Testis (tissue), 2 donors: ENCODE data around the gene DLX3.

Source experiments
- POLR2A ChIP-seq: fragments of 450-650 bp; IDR thresholded peaks from one replicate; pipeline ENCODE4 v1.6.1; 2017; ENCODE audit warnings: antibody characterized with exemption, mild to moderate bottlenecking, moderate library complexity
- TF ChIP-seq, protein P1 (sequence below), 3 experiments: fragments of 450-650 bp in 2 of 3; fragments of 200-600 bp in 1 of 3; sonication (generic) in 1 of 3; IDR thresholded peaks; one replicate each; pipeline ENCODE4 v1.5.1; 2016 to 2019; ENCODE audit warnings: antibody characterized with exemption in 3 of 3, mild to moderate bottlenecking in 2 of 3, moderate library complexity in 1 of 3

DNA sequence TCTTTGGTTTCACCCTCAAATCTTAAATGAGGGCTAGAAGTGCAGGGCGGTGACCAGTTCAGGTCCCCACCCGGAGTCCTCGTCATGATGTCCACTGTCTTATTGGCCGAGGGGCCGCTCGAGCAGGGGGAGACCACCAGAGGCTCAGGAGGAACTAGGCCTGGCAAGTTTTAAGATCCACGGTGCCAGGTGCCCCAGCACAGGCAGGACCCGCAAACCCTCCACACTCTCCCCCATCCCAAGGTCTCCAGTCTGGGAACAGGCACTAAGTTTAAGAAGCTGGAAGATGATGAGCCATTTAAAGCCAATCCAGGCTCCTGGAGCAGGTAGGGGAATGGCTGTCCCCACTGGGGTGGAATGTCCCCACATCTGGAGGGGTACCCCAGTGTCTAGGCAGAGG is 4.1 kb downstream of the DLX3 start:
- TF ChIP-seq, protein P1, sequence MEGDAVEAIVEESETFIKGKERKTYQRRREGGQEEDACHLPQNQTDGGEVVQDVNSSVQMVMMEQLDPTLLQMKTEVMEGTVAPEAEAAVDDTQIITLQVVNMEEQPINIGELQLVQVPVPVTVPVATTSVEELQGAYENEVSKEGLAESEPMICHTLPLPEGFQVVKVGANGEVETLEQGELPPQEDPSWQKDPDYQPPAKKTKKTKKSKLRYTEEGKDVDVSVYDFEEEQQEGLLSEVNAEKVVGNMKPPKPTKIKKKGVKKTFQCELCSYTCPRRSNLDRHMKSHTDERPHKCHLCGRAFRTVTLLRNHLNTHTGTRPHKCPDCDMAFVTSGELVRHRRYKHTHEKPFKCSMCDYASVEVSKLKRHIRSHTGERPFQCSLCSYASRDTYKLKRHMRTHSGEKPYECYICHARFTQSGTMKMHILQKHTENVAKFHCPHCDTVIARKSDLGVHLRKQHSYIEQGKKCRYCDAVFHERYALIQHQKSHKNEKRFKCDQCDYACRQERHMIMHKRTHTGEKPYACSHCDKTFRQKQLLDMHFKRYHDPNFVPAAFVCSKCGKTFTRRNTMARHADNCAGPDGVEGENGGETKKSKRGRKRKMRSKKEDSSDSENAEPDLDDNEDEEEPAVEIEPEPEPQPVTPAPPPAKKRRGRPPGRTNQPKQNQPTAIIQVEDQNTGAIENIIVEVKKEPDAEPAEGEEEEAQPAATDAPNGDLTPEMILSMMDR (IDR thresholded peaks at IDR 0.05) = no peak
- no peak for TF ChIP-seq POLR2A
